Measurements from ENCODE around the gene IL36RN.

Gene IL36RN

GRCh38 chr2:113098041-113098440, 39.0 kb downstream of the IL36RN start:
- DNase-seq (ENCODE audit: low spot score) (no peak), FAIRE-seq (no peak)

DNA sequence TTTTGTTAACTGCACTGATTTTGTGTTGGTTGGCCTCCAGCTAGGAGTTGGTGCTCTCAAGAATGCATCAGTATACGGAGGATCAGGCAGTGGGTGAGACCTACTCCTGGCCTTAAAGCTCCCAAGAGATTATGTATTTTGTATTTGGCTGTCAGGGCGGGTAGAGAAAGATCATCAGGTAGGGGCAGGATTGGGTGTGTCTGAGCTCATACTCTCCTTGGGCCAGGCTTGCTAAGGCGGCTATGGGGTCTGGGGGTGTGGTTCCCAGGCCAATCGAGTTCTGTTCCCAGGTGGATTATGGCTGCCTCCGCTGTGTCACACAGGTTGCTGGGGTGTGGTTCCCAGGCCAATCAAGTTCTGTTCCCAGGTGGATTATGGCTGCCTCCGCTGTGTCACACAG, 39.5 kb downstream of the IL36RN start:
- FAIRE-seq, result no peak
- DNase-seq (ENCODE audit: low spot score), result no peak

DNA sequence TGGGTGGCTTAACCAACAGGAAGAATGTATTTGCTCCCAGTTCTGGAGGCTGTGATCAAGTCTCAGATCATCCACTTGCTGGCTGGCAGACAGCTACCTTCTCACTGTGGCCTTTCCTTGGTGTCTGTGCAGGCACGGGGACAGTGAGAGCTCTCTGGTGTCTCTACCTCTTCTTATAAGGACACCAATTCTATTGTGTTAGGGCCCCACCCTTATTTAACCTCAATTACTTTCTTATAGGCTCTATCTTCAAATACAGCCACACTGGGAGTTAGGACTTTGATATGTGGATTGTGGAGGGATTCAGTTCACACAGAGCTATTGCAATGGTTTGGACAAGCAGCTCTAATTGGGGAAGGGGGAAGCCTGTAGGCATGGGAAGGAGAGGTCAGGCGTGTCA, 43.1 kb downstream of the IL36RN start:
- DNase-seq (ENCODE audit: low spot score) (no peak), FAIRE-seq (no peak)

DNA sequence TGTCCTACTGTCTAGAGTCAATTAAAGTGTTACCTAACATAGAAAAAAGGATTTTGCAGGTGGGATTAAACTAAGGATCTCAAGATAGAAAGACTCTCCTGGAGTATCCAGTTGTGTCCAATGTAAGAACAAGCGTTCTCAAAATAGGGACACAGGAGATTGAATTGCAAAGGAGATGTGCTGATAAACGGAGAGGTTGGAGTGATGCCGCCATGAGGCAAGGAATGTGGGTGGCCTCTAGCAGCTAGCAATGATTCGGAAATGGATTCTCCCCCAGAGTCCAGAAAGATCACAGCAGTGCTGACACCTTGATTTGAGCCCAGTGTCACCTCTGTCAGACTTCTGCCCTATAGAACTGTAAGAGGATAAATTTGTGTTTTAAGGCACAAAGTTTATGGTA, 44.3 kb downstream of the IL36RN start:
- DNase-seq (ENCODE audit: low spot score), result no peak
- no peak for FAIRE-seq

GRCh38 chr2:113104054-113104611, 45.1 kb downstream of the IL36RN start:
- FAIRE-seq (no peak), DNase-seq (ENCODE audit: low spot score) (no peak)

- DNase-seq (ENCODE audit: low spot score), result peak; percentile 23
- FAIRE-seq, result no peak
Observed at GRCh38 chr2:113105047-113105785, 46.2 kb downstream of the IL36RN start.

DNA sequence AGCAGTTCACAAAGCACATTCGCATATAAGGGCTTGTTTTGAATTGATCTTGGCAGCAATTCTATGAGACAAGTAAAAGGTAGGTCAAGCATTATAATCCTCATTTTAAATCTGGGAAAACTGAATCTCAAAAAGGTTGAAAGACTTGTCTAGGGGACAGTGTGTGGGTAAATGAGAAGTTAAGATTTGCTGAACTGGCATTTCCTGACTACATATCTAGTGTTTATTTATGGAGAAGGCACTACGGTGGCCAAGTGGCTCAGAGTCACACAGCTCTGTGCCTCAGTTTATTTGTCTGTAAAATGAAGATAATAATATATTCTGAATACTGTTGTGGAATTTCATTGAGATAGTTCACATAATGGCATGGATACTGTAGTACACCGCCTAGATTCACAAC, 52.1 kb downstream of the IL36RN start:
- no peak for DNase-seq (ENCODE audit: low spot score)

DNA sequence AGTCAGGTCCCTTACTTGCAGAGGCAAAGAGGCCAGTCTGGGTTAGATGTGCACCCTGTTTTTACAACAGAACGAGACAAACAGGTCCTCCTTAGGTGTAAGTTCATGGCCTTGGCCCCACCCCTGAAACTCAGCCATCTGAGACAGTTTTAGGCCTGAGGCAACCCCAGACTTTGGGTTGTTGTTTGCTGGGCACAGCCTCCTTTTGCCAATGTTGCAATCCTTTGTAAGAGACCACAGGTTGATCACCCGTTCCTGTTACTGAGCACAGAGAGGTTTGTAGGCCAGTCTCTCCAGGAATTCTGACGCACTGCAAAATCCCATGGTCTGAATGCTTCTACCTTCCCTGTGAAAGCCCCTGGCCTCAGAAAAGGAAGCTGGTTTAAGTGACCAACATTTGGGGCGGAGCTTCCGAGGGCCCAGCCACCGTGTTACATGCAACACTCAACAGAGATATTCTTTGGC, 52.9 kb downstream of the IL36RN start:
- no peak for DNase-seq (ENCODE audit: low spot score)
- no peak for FAIRE-seq

More for the DNA sequence above, 52.1 kb downstream of the IL36RN start:
- FAIRE-seq, result no peak

DNA sequence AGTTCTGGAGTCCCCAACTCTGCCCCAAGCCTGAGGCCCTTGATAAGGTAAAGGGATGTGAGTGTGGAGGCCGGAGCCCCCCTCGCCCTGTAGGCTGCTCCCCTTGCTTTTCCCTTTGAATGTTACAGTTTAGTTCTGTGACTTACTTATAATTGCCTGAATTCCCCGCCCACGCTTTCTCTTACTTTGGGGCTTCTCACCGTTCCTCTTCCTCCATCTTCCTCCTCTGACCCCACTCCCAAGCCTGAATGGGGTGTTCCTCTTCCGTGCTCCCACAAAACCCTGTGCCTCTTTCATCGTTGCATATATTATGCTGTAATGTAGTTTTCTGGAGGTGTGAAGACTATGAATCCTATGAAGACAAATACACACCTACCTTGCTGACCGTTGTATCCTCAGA, 53.4 kb downstream of the IL36RN start:
- DNase-seq (ENCODE audit: low spot score) (no peak), FAIRE-seq (no peak)

GRCh38 chr2:113112871-113113270, 53.9 kb downstream of the IL36RN start:
- FAIRE-seq (no peak), DNase-seq (ENCODE audit: low spot score) (no peak)

- no peak for DNase-seq (ENCODE audit: low spot score)
- FAIRE-seq, result no peak
Observed at GRCh38 chr2:113113807-113114206, 54.8 kb downstream of the IL36RN start.

Measured in RCC 7860 (cell line).